B cell (primary cell): ENCODE measurements around the gene UBE2Q2. TPM values are rescaled to one million over a fixed set of nuclear protein-coding genes. Genes with fewer than 3 reads are reported as not detected.

Experiments
- ATAC-seq: fragments of 200-7000 bp; cut with Tn5 transposase; one replicate; pipeline ENCODE4 v1.10.0; 2021; ENCODE audit warnings: low read depth, mild to moderate bottlenecking, moderate number of reproducible peaks, moderate library complexity
- CTCF ChIA-PET: fragments of 350-600 bp; sonication (Branson Sonifier 250); formaldehyde crosslinking; loops from one replicate; lab custom pipeline; 2021; ENCODE audit warnings: antibody characterized with exemption, inconsistent platforms; lab: Charles Lee
- POLR2A ChIA-PET: fragments of 350-600 bp; sonication (Branson Sonifier 250); formaldehyde crosslinking; loops from one replicate; lab custom pipeline; 2021; ENCODE audit warnings: antibody characterized with exemption; lab: Charles Lee
- DNase-seq: peaks from one replicate; pipeline ENCODE4 v3.0.0; 2013
- H2AFZ ChIP-seq: 2 replicates; pipeline ENCODE4 v1.6.1; 2012; ENCODE audit warnings: mild to moderate bottlenecking, low read depth, low read length; ENCODE audit not compliant: insufficient read depth, poor library complexity, severe bottlenecking
- H3K27ac ChIP-seq, 2 donors: 1 replicate in 1 of 2; 2 replicates in 1 of 2; pipeline ENCODE4 v1.5.1; 2012 to 2013; ENCODE audit warnings: low read length in 2 of 2, mild to moderate bottlenecking in 2 of 2, moderate library complexity in 1 of 2
- H3K27me3 ChIP-seq, 4 experiments: fragments of 200-600 bp in 1 of 4; sonication (generic) in 1 of 4; replicated peaks in 1 of 4; 1 replicate in 2 of 4; 2 replicates in 2 of 4; pipeline versions ENCODE4 v1.6.1 to v1.7.0; 2013 to 2016; ENCODE audit warnings: low read length in 3 of 4, mild to moderate bottlenecking in 2 of 4, mixed read lengths in 1 of 4, moderate library complexity in 1 of 4; ENCODE audit not compliant: insufficient read depth in 4 of 4, control insufficient read depth in 3 of 4; ENCODE audit errors: control extremely low read depth in 1 of 4
- H3K36me3 ChIP-seq, 2 experiments: replicated peaks in 1 of 2; 1 replicate in 1 of 2; 2 replicates in 1 of 2; pipeline versions ENCODE4 v1.6.1 to v1.7.1; 2013; ENCODE audit warnings: low read length in 1 of 2; ENCODE audit not compliant: insufficient read depth in 2 of 2, control insufficient read depth in 1 of 2; ENCODE audit errors: control extremely low read depth in 1 of 2, extremely low read depth in 1 of 2
- H3K4me1 ChIP-seq, 2 donors: fragments of 200-600 bp in 1 of 2; sonication (generic) in 1 of 2; 1 replicate in 1 of 2; 2 replicates in 1 of 2; pipeline versions ENCODE4 v1.5.1 to v1.6.1; 2013 to 2017; ENCODE audit warnings: low read length in 2 of 2; ENCODE audit not compliant: control insufficient read depth in 2 of 2, insufficient read depth in 2 of 2
- H3K4me2 ChIP-seq: replicated peaks from 2 replicates; pipeline ENCODE3; 2012; ENCODE audit warnings: mild to moderate bottlenecking, low read depth, low read length; ENCODE audit not compliant: poor library complexity, severe bottlenecking
- H3K4me3 ChIP-seq, 5 experiments: fragments of 200-600 bp in 1 of 5; sonication (generic) in 1 of 5; 1 replicate in 3 of 5; 2 replicates in 2 of 5; pipeline versions ENCODE4 v1.5.1 to v1.7.0; 2011 to 2016; ENCODE audit warnings: low read length in 4 of 5, mild to moderate bottlenecking in 4 of 5, low read depth in 2 of 5, control low read depth in 1 of 5, moderate library complexity in 1 of 5; ENCODE audit not compliant: insufficient read depth in 1 of 5; ENCODE audit errors: control extremely low read depth in 1 of 5, extremely low read depth in 1 of 5
- H3K79me2 ChIP-seq: fragments of 200-600 bp; sonication (generic); one replicate; pipeline ENCODE4 v1.6.0; 2016; ENCODE audit warnings: low read length; ENCODE audit not compliant: control insufficient read depth, insufficient read depth
- H3K9ac ChIP-seq: fragments of 200-600 bp; sonication (generic); 2 replicates; pipeline ENCODE4 v1.6.1; 2017; ENCODE audit warnings: mild to moderate bottlenecking, low read length, moderate library complexity
- H3K9me3 ChIP-seq, 3 donors: one replicate each; pipeline versions ENCODE4 v1.6.1 to v1.7.1; 2013; ENCODE audit warnings: low read length in 2 of 3; ENCODE audit not compliant: control insufficient read depth in 2 of 3, insufficient read depth in 1 of 3; ENCODE audit errors: control extremely low read depth in 1 of 3
- H4K20me1 ChIP-seq: 2 replicates; pipeline ENCODE4 v1.6.0; 2012; ENCODE audit warnings: mild to moderate bottlenecking, low read length; ENCODE audit not compliant: insufficient read depth, control insufficient read depth, poor library complexity, severe bottlenecking
- H3K27ac Mint-ChIP-seq: one replicate; pipeline ENCODE4 v1.8.0; 2021; ENCODE audit warnings: mixed read lengths
- H3K27me3 Mint-ChIP-seq: one replicate; pipeline ENCODE4 v1.8.0; 2021; ENCODE audit warnings: mixed read lengths
- H3K4me1 Mint-ChIP-seq: one replicate; pipeline ENCODE4 v1.8.0; 2021; ENCODE audit warnings: mixed read lengths
- H3K4me3 Mint-ChIP-seq: one replicate; pipeline ENCODE4 v1.8.0; 2021; ENCODE audit warnings: mixed read lengths
- H3K9me3 Mint-ChIP-seq: one replicate; pipeline ENCODE4 v1.8.0; 2022; ENCODE audit warnings: mixed read lengths; ENCODE audit not compliant: insufficient read depth
- CTCF ChIP-seq: fragments of 200-600 bp; IDR thresholded peaks from one replicate; pipeline ENCODE4 v1.8.0; 2022; ENCODE audit warnings: antibody characterized with exemption, mild to moderate bottlenecking
- EZH2 ChIP-seq: IDR thresholded peaks from 2 replicates; pipeline ENCODE4 v1.6.1; 2012; ENCODE audit warnings: borderline replicate concordance, low read depth, mild to moderate bottlenecking, moderate library complexity, low read length; ENCODE audit not compliant: insufficient read depth, poor library complexity, severe bottlenecking
- WGBS: methylation state at CpG from one replicate; pipeline ENCODE4 v1.1.5; 2013; ENCODE audit warnings: missing lambda C conversion rate; ENCODE audit not compliant: insufficient coverage; 5-methylcytosine and 5-hydroxymethylcytosine counted together
- intact Hi-C: fragments of 100-400 bp; cut with micrococcal nuclease; formaldehyde crosslinking; loops from one replicate; pipeline ENCODE4 v1.10.0; 2022
- polyA plus RNA-seq: library from polyadenylated mRNA; depleted of rRNA; stranded (reverse); fragments of >200 nt; gene quantifications from 2 replicates; pipeline ENCODE4 v1.2.3, GENCODE V29; 2012
- total RNA-seq, 2 donors: library from RNA; stranded (reverse); fragments of 120-200 nt in 1 of 2; gene quantifications; 1 replicate in 1 of 2; 2 replicates in 1 of 2; pipeline versions ENCODE4 v1.2.3 to v1.2.4, GENCODE V29; 2013 to 2022

UBE2Q2 gene
- total and polyA plus RNA-seq, 2 donors (not counting 1 experiment from before 2014, with no cell fraction given), result 11.4 to 33.6 TPM

- intact Hi-C loops, result no loop called here
- H3K9ac ChIP-seq, result no peak overlapping the region
- peaks cover 0 to 6% (median 0%) of the 10 kb centered on the region in 4 experiments for H3K27me3 ChIP-seq
- no peak for ATAC-seq
- H4K20me1 ChIP-seq, result no peaks in the 10 kb centered on the region
- no peak overlapping the region for H2AFZ ChIP-seq
- no peaks in the 10 kb centered on the region for H3K36me3 ChIP-seq
- no peaks in the 10 kb centered on the region for H3K79me2 ChIP-seq
- H3K4me3 ChIP-seq, result no peak overlapping the region
- Mint-ChIP-seq H3K4me3 (no peak overlapping the region), H3K9me3 (no peaks in the 10 kb centered on the region), H3K27ac (no peak overlapping the region), H3K4me1 (no peaks in the 10 kb centered on the region), H3K27me3 (peaks cover 10% of the 10 kb centered on the region)
- H3K9me3 ChIP-seq, result no peaks in the 10 kb centered on the region
- no peak overlapping the region for H3K27ac ChIP-seq
- no peak overlapping the region for H3K4me2 ChIP-seq
- TF ChIP-seq CTCF (no peak), EZH2 (no peak)
- ChIA-PET CTCF (no interaction called here), POLR2A (no interaction called here)
- DNase-seq, result no peak
- no peaks in the 10 kb centered on the region for H3K4me1 ChIP-seq
- WGBS, result 100% methylated on average over 3 of the region's 3 CpGs
These were observed 99.2 kb downstream of the UBE2Q2 start for GRCh38 chr15:75942464-75942863.

- no peaks in the 10 kb centered on the region for H3K36me3 ChIP-seq
- no CpG with 5 or more reads among the region's 5 CpGs for WGBS
- ATAC-seq (no peak), DNase-seq (no peak)
- ChIA-PET POLR2A (no interaction called here), CTCF (no interaction called here)
- TF ChIP-seq EZH2, result no peak
- no peak for TF ChIP-seq CTCF
- H3K9me3 ChIP-seq, result no peaks in the 10 kb centered on the region
- intact Hi-C loops, result no loop called here
- no peaks in the 10 kb centered on the region for H4K20me1 ChIP-seq
- no peaks in the 10 kb centered on the region for H3K79me2 ChIP-seq
- Mint-ChIP-seq H3K27me3 (peaks cover 10% of the 10 kb centered on the region), H3K9me3 (no peaks in the 10 kb centered on the region), H3K27ac (no peak overlapping the region), H3K4me3 (no peak overlapping the region), H3K4me1 (no peaks in the 10 kb centered on the region)
- no peaks in the 10 kb centered on the region for H3K4me1 ChIP-seq
- no peak overlapping the region for H3K27ac ChIP-seq
- no peak overlapping the region for H2AFZ ChIP-seq
- peaks cover 0 to 6% (median 0%) of the 10 kb centered on the region in 4 experiments for H3K27me3 ChIP-seq
- H3K4me2 ChIP-seq, result no peak overlapping the region
- no peak overlapping the region for H3K9ac ChIP-seq
- no peak overlapping the region for H3K4me3 ChIP-seq
These were observed 100.0 kb downstream of the UBE2Q2 start for GRCh38 chr15:75943246-75943645.
